HG03565 (cell line): ENCODE measurements around the gene ZKSCAN3.
"Not testable (repeated sequence)": the region's sequence is repeated elsewhere in the genome, so short reads cannot be mapped to it uniquely, and the experiment has no call there.

ENCODE experiments used
- ATAC-seq: cut with Tn5 transposase; IDR thresholded peaks from one replicate; pipeline ENCODE4 v1.9.1; 2021; ENCODE audit warnings: mild to moderate bottlenecking, moderate library complexity; ENCODE audit not compliant: unreplicated experiment

ZKSCAN3 gene

GRCh38 chr6:28371280-28371679, 21.5 kb downstream of the ZKSCAN3 start:
- ATAC-seq, result no peak

DNA sequence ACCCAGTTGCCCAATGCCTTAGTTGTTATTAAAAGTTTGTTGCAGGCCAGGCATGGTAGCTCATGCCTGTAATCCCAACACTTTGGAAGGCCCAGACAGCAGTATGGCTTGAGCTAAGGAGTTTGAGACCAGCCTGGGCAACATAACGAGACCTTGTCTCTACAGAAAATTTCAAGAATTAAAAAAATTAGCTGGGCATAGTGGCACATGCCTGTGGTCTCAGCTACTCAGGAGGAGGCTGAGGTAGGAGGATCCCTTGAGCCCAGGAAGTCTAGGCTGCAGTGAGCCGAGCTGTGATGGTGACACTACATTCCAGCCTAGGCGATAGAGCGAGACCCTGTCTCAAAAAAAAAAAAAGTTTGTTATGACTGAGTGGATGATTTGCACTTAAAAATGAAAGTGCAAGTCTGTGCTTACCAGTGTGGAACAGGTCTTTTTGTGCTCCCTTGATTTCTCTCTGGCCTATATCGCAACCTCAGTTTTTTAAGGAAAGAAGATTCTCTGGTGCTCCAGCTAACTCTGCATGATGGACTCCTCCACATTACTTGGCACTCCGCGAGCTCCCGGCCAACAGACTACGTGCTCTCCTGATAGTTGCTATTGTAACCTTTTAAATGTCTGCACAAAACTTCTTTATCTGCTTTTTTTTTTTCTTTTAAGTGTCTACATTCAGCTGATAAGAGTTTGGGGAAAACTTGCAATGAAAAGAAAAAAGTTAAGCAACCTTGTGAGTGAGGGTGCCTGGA, 22.1 kb downstream of the ZKSCAN3 start:
- ATAC-seq, result peak; percentile 60

- no peak for ATAC-seq
Measured at GRCh38 chr6:28373925-28374324, 24.2 kb downstream of the ZKSCAN3 start.

DNA sequence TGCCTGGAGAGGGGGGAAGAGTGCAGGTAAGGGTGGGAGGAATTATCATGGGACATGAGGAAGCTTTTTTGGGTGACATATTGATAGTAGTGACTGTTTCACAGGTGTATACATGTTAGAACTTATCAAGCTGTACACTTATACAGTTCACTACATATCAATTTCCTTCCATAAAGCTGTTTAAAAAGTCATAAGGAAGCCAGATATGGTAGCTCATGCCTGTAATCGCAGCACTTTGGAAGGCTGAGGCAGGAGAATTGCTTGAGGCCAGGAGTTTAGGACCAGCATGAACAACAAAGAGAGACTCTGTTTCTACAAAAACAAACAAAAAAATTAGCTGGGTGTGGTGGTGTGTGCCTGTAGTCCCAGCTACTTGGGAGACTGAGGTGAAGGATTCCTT, 28.1 kb downstream of the ZKSCAN3 start:
- ATAC-seq, result no peak

DNA sequence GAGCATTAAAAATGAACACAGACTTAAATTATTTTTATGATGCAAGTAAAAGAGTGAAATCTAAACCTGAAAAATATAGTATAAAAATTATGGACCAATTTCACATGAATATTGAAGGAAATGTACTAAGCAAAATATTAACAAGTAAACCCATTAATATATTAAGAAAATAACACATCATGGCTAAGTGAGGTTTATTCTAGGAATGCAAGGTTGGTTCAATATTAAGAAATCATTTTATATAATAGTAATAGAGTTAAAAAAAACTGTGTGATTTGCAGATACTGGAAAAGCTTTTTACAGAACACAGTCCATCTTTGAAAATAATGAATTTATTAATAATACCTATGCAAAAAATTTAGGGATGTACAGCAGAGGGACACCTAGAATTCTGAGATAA, 28.9 kb downstream of the ZKSCAN3 start:
- ATAC-seq, result no peak

- no peak for ATAC-seq
Measured at GRCh38 chr6:28380381-28380780, 30.6 kb downstream of the ZKSCAN3 start.

- peak; percentile 82 for ATAC-seq
Measured at GRCh38 chr6:28383235-28384142, 33.7 kb downstream of the ZKSCAN3 start.

DNA sequence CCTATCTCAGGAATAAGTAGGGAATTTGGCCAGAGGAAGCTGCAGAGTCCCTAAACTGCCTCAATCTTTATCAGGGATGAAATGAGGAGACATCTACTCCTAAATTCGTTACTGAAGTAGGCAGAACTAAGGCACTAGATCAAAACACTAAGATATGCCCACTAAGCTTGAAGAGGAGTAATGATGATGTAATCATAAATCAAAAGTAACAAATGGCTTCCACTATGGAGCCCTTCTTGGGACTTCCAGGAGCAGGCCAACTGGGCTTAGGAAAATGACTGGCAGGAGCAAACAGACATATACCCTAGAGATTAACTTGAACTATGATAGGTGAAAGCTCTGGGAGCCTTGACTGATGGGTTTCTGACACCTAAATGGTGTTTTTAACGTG, 34.4 kb downstream of the ZKSCAN3 start:
- no peak for ATAC-seq

- ATAC-seq, result no peak
Measured at GRCh38 chr6:28390688-28391087, 40.9 kb downstream of the ZKSCAN3 start.

DNA sequence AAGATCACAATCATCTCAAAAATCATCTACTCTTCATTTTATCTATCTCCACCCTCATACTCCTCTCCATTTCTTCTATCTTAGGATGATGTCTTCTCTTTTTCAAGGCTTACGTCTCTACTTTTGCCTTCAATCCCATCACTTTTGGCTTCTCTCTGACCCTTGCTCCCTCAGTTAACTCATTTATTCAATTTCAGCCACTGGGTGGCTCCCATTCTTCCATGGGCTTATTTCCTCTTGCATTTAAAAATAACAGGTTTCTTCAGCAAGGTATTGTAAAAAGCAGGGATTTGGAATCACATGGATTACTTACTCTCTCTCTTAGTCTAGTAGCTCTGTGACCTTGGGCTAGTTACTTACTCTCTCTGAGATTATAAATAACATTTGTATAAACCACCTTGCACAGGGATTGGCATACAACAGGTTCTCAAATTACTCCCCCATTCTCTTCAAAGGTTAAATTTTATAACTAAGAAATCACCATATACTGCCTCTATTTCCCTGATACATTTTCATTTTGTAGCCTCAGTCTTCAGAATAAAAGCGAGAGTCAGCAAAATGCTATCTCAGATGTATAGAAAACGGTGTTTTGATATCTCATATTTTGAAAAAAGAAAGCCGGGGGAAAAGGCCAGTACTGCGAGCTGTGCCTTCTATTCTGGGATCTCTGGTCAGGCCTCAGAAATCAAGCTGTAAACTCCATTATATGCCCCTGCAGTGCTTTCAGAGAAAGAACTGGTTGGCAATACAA, 44.3 kb downstream of the ZKSCAN3 start:
- no peak for ATAC-seq

DNA sequence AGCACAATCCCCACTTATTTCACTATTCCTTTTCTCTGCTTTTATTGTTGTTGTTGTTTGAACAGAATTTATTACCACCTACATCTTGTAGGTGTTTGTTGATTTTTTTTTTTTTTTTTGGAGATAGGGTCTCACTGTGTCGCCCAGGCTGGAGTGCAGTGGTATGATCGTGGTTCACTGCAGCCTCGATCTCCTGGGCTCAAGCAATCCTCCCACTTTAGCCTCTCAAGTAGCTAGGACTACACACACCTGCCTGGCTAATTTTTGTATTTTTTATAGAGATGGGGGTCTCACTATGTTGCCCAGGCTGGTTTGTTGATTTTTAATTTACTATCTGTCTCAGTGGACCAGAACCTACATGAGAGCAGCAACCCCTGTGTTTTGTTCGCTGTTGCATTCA, 46.2 kb downstream of the ZKSCAN3 start:
- no peak for ATAC-seq

GRCh38 chr6:28399350-28400121, 49.8 kb downstream of the ZKSCAN3 start, which contains the start of gene ZSCAN12:
Gene ZSCAN12, minus strand, starts transcription at chr6:28399747. Its CDS starts 1,342 bp downstream, at chr6:28398405.
- ATAC-seq, result peak; percentile 71

- ATAC-seq, result no peak
Measured at GRCh38 chr6:28400122-28400451, 50.3 kb downstream of the ZKSCAN3 start.

DNA sequence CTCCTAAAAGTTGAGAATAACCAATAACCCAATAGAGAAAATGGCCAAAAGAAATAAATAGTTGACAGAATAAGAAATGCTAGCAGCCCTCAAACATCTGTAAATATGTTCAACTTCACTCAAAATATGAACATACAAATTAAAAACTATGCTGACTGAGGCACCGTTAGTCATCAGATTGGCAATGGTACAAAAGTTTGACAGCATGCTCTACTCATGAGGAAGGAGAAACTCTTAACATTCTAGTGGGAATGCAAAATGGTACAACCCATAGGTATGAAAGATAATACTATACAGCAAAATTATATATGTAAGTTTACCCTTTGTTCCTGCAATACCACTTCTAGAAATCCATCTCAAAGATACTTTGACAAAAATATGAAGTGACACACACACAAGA, 51.4 kb downstream of the ZKSCAN3 start:
- ATAC-seq, result no peak

DNA sequence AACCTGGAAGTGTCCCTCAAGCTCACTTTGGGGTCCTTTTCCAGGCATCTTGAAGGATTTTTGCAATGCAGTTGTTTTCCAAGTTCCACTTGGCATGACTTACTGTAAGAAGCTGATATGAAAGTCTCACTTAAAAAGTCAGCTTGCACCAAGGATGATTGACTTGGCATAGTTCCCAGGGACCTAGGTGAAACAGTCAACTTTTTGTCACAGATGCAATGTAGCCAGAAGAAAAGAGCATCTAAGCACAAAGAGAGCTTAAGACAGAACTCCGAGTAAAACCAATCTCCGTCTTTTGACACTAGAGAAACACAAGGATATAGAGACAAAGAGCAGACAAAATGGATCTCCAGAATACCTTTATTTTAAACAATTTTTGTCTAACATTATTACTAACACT, 52.5 kb downstream of the ZKSCAN3 start:
- no peak for ATAC-seq

DNA sequence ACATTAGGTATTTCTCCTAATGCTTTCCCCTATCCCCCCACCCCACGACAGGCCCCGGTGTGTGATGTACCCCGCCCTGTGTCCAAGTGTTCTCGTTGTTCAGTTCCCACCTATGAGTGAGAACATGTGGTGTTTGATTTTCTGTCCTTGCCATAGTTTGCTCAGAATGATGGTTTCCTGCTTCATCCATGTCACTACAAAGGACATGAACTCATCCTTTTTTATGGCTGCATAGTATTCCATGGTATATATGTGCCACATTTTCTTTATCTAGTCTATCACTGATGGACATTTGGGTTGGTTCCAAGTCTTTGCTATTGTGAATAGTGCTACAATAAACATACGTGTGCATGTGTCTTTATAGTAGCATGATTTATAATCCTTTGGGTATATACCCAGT, 54.2 kb downstream of the ZKSCAN3 start:
- not testable (repeated sequence) for ATAC-seq

- ATAC-seq, result no peak
Measured at GRCh38 chr6:28407401-28407800, 57.7 kb downstream of the ZKSCAN3 start.

- ATAC-seq, result no peak
Measured at GRCh38 chr6:28408076-28408802, 58.5 kb downstream of the ZKSCAN3 start.

- ATAC-seq, result no peak
Measured at GRCh38 chr6:28410767-28411166, 61.0 kb downstream of the ZKSCAN3 start.

DNA sequence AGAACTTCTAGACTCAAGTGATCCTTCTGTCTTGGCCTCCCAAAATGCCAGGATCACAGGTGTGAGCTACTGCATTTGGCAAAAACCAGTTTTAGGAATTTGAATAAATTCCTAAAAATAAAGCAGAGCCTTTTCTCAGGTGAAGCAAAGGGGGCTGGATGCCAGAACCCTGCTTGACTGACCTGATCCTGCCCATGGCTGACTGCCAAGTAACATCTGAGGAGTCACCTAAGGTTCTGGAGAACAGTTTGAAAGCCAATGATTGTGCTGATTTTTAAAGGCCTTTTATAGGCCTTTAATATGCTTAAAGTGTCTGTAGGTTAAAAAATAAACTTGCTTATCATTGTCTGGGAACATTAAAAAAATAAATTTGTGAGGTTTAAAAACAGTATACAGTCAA, 63.9 kb downstream of the ZKSCAN3 start:
- no peak for ATAC-seq
